NCI-H128 (cell line): ENCODE results near the gene NPIPB4.
A peak's percentile ranks its signal among the peaks of the same experiment; 100 is the strongest.
"Not testable (repeated sequence)": the region's sequence is repeated elsewhere in the genome, so short reads cannot be mapped to it uniquely, and the experiment has no call there.

Experiments
- DNase-seq: peaks from one replicate; lab custom pipeline; 2025; ENCODE audit not compliant: unreplicated experiment; lab: John Stamatoyannopoulos, UW

The NPIPB4 gene

DNA sequence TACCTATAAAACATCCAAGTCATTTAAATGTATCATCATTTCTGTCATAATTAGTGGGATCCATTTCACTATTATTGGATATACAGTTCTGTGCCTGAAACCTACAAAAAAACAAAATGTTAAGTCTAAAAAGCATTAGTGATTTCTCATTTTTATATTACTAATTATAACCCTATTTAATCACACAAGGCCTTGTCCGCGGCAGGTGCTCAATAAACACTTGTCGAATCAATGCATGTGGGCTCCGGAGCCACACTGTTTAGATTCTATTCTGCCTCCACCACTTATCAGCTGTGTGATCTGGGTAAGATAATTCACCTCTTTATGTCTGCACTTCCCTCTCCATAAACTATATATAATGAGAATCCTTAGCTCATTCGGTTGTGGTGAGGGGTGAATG is at the start of gene NPIPB4:
TSS of gene NPIPB4 (minus strand) at position 101 of the 400 bp plus-strand sequence. CDS start 378 bp downstream, outside the sequence.
- not testable (repeated sequence) for DNase-seq

DNA sequence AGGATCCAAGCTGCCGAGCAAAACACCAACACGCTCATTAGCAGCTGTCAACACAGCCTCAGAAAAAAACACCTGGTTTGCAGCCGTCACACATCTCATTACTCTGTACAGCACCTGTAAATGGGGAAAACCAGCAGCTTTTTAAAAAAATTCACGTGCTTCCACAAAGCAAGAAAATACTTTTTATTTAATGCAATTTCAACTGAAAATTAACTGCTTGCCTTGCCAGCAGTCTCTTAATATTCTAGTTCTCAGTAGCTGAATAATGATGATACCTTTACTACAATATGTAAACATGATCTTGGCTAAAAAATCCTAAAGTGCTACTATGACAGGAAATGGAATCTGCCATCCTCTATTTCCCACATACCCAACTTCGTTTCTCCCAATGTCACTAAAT is 41.4 kb upstream of the NPIPB4 start:
- DNase-seq, result not testable (repeated sequence)

DNA sequence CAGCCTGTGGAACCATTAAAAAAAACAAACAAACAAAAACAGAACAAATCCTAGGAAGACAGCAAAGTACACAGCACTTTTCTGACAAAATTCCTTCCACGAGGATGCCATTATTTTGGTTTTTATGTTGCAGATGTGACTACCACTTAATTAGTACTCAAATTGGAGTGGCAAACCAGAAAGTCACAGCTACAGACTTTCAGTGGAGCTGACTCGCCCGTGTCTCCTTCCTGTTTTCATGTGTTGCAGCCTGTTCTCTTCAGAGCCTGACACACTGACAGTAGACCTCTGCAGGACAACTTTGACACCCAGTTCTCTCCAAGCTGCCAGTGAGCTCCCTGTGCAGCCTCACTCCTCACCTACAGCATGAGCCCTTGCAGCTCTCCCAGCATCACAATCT is 24.4 kb upstream of the NPIPB4 start:
- DNase-seq, result not testable (repeated sequence)

DNA sequence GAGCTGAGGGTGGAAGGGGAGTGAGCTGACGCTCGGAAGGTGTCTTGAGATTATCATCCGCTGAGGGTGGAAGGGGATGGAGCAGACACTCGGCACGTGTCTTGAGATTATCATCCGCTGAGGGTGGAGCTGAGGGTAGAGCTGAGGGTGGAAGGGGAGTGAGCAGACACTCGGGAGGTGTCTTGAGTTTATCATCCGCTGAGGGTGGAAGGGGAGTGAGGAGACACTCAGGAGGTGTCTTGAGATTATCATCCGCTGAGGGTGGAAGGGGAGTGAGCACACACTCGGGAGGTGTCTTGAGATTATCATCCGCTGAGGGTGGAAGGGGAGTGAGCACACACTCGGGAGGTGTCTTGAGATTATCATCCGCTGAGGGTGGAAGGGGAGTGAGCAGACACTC is 20.4 kb downstream of the NPIPB4 start:
- not testable (repeated sequence) for DNase-seq

DNA sequence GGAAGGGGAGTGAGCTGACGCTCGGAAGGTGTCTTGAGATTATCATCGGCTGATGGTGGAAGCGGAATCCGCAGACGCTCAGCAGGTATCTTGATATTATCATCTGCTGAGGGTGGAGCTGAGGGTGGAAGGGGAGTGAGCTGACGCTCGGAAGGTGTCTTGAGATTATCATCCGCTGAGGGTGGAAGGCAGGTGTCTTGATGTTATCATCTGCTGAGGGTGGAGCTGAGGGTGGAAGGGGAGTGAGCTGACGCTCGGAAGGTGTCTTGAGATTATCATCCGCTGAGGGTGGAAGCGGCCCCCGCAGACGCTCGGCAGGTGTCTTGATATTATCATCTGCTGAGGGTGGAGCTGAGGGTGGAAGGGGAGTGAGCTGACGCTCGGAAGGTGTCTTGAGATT is 21.2 kb downstream of the NPIPB4 start:
- not testable (repeated sequence) for DNase-seq

DNA sequence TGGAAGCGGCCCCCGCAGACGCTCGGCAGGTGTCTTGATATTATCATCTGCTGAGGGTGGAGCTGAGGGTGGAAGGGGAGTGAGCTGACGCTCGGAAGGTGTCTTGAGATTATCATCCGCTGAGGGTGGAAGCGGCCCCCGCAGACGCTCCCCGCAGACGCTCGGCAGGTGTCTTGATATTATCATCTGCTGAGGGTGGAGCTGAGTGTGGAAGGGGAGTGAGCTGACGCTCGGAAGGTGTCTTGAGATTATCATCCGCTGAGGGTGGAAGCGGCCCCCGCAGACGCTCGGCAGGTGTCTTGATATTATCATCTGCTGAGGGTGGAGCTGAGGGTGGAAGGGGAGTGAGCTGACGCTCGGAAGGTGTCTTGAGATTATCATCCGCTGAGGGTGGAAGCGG is 21.8 kb downstream of the NPIPB4 start:
- DNase-seq, result not testable (repeated sequence)

DNA sequence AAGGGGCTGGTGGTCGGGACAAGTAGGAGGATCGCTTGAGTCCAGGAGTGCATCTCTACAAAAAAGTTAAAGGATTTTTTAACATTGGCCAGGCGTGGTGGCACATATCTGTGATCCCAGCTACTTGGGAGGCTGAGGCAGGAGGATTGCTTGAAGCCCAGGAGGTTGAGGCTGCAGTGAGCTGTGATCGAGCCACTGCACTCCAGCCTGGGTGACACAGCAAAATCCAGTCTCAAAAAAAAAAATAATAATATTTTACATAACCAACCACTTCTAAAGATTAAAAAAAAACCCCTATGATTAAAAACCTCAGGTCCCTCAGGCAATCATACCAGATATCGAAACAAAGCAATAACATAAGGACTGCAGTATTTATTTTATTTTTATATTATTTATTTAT is 23.3 kb downstream of the NPIPB4 start:
- DNase-seq, result not testable (repeated sequence)

DNA sequence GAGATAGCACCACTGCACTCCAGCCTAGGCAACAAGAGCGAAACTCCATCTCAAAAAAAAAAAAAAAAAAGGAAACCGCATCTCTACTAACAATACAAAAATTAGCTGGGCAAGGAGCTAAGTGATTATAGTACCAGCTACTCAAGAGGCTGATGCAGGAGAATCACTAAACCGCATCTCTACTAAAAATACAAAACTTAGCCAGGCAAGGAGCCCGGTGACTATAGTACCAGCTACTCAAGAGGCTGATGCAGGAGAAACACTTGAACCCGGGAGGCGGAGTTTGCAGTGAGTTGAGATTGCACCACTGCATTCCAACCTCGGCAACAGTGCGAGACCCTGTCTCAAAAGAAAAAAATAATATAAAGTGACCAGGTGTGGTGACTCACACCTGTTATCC is 27.6 kb downstream of the NPIPB4 start:
- DNase-seq, result not testable (repeated sequence)

DNA sequence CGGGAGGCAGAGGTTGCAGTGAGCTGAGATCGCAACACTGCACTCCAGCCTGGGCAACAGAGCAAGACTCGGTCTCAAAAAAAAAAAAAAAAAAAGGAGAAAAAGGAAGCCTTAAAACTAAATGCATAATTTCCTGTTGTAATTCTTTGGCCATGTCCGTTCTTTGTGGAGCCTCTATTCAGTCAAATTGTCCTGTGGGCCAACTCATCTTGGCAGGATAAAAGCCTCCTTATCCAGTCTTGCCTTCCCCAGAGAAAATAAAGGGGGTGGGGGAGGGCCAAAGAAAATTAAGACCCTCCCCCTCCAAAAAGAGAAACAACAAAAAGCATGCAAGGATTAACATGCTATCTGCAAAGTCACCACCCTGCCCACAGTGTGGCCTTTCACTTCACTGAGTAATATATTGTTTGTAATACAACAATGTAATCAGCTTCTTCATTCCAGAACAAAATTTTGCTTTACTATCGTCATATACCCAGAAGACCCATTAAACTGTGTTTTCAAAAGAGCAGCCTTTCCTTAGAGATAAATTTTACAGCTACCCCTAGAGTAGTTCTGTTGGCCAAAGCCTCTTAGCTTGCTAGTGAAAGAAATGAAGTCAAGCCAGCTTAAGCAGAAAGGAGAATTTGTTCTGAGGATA is 31.4 kb downstream of the NPIPB4 start:
- not testable (repeated sequence) for DNase-seq

DNA sequence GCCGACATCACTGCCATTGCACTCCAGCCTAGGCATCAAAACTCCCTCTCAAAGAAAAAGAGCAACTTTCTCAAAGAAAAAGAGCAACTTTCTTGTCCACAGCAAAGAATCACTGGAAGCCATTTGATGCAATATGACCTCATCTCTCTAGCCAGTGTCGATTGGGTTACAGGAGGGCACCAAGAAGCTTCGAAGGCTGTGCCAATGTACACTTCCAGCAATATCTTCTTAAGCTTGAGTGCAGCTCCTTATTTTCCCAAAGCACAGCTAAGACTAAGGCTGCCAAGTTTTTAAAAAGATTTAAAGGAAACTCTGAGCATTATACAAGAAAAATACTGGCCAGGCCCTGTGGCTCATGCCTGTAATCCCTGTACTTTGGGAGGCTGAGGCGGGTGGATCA is 32.0 kb downstream of the NPIPB4 start:
- not testable (repeated sequence) for DNase-seq

DNA sequence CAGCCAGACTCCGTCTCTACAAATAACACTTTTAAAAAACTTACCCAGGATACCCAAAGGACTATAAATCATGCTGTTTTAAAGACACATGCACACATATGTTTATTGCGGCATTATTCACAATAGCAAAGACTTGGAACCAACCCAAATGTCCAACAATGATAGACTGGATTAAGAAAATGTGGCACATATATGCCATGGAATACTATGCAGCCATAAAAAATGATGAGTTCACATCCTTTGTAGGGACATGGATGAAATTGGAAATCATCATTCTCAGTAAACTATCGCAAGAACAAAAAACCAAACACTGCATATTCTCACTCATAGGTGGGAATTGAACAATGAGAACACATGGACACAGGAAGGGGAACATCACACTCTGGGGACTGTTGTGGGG is 34.3 kb downstream of the NPIPB4 start:
- not testable (repeated sequence) for DNase-seq

DNA sequence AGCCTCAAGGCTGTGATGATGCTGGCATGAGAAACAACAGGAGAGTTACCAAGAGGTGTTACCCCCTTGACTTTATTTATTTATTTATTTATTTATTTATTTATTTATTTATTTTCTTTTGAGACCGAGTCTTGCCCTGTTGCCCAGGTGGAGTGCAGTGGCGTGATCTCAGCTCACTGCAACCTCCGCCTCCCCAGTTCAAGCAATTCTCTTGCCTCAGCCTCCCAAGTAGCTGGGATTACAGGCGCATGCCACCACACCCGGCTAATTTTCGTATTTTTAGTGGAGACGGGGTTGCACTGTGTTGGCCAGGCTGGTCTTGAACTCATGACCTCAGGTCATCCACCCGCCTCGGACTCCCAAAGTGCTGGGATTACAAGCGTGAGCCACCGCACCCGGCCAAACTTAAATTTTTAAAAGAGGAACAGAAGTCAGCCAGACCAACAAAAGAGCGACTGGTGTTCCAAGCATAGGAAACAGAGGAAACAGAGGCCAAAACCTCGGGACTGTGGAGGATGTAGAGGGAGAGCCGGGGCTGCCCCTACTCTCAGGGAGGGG is 36.6 kb downstream of the NPIPB4 start:
- DNase-seq, result not testable (repeated sequence)

DNA sequence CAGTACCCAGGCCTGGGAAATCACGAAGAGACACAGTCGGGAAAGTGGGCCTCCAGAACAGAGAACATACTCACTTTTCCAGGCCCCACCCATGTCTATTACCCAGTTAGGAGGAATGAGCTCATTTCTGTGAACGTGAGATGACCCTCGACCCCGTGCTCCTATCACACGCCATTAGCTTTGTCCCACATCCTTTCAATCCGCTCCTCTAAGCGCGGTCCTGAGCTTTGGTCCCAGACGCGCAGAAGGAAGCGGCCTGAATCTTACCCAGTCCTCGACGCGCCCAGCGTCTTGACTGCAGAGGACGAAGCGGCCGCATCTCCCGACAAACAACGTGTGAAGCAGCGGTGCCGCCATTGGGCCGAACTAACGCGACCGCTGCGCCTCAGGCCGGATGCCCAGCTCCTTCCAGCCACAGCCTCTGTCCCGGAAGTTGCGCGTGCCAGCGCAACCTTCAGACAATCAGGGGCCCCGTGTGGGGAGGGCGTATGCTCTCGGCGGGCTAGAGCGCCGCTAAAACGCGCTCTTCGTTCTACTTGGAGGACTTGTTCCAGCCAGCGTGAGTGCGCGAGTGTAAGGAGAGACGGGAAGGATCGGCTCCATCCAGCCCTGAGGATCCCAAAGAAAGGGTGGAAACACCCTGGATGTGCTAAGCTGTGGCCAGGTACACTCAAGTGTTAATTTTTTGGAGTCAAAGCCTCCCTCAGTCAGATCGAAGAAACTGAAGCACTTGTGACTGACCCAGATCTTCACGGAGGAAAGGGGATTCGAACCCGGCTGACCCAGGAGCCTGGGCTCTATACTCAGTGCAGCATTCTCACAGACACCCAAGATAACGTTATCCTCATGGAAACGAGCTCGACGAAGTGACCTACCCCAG is 37.3 kb downstream of the NPIPB4 start:
- DNase-seq, result peak; percentile 6

DNA sequence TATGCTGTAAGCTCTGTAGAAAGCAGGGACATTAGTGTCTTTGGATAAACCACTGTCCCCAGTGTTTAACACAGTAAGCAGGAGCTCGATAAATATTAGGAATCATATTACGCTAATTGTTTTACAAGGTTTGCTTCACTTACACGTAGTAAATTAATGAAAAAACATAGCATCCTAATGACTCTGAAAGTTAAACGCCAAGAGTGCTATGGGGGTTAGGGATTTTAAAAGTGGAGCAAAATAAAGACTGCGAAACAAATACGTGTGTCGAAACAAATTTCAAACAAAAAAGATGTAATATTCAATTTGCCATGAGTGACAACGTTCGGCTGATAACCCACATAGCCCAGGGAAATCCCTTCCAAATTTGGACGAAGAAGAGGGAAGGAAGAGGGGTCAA is 37.9 kb downstream of the NPIPB4 start:
- DNase-seq, result not testable (repeated sequence)

DNA sequence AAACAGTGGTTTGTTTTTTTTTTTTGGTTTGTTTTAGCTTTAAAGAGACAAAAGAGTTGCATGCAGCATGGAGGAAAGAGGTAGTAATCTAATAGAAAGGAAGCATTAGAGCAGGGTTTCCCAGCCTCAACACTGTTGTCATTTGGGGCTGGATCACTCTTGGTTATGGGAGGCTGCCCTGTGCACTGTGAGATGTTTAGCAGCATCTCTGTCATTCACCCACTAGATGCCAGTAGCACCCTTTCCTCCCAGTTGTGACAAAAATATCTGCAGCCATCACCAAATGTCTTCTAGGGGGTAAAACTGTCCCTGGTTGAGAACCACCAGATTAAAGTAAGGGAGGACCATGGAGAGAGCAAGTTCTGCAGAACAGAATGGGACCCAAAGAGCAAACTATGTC is 40.5 kb downstream of the NPIPB4 start:
- DNase-seq, result not testable (repeated sequence)

DNA sequence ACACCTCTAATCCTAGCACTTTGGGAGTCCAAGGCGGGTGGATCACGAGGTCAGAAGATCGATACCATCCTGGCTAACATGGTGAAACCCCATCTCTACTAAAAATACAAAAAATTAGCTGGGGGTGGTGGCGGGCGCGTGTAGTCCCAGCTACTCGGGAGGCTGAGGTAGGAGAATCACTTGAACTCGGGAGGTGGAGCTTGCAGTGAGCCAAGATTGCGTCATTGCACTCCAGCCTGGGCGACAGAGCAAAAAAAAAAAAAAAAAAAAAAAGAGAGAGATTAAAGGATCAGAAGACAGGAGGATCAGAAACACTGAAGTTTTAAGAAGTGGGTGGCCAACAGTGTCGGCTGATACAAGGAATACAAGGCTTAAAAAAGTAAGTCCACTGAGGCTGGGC is 41.9 kb downstream of the NPIPB4 start:
- not testable (repeated sequence) for DNase-seq

DNA sequence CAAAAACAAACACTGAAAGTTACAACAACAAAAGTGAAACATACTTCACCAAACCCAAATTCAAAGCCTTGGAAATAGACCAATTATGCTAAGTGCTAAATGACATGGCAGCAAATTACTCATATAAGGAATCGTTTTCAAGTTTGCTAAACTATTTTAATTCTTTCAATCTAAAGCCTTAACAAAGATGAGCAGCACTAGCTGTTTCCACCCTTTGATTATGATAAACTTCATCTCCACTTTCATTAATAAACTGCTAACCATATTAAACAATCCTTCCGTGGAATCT is 55.2 kb downstream of the NPIPB4 start:
- DNase-seq, result not testable (repeated sequence)

DNA sequence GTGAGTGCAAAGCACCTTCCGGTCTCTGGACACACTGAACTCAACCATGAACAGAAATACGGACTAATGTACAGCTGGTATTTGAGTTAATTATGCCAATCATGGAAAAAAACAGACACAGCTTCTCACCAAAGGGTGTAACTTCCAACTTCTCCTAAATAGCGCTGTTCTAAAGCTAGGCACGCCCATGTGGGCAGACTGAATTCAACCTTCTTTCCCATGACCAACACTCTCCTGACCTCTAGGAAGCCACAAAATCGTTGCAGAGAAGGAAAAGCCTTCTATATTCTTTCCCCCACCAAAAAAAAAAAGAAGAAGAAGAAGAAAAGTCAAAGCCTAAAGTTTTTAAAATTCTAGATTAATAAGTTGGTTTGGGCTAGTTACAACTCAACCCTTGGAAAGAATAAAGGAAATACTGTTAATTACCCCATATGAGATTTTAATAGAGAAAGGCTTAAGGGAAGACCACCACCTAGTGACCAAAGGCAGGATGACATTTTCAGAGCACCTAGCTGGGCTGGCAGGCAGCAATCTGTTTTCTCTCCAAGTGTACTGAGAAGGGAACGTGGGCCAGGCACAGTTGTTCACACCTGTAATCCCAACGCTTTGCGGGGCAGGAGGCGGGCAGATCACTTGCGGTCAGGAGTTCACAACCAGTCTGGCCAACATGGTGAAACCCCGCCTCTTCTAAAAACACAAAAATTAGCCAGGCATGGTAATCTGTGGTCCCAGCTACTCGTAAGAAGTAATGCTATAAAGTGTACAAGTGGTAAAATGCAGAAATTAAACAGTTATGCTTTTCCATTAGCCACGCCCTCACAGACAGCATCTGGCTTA is 55.8 kb downstream of the NPIPB4 start:
- not testable (repeated sequence) for DNase-seq

DNA sequence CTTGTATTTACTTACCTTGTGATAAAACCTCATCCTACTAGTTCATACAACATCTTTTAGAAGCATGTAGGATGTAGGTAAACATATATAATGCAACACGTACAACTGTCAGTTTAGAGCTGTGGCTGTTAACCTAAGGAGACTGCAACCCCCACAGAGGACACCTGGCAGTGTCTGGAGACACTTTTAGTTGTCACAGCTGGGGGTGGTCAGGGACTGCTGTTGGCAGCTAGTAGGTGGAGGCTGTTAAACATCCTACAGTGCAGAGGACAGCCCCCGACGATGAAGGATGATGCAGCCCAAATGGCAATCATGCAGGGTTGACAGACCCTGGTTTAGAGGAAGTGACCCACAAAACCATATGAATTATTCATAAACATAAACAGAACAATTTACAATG is 59.0 kb downstream of the NPIPB4 start:
- DNase-seq, result not testable (repeated sequence)

DNA sequence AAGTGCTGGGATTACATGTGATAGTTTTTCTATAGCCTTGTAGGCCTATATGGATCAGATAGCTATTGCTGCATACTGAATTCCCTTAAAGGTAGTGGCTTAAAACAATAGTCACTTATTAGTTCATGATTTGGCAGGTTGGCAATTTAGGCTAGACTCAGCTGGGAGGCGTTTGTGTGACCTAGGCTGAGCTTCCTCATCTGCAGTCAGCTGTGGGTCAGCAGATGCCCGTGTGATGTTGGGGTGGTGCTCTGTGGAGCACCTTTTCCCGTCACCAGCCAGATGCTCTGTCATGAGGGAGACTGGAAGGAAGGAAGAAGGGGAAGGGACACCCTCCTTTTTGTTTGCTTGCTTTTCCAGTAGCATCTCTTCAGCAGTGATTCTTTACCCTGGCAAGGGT is 64.2 kb downstream of the NPIPB4 start:
- DNase-seq, result not testable (repeated sequence)

DNA sequence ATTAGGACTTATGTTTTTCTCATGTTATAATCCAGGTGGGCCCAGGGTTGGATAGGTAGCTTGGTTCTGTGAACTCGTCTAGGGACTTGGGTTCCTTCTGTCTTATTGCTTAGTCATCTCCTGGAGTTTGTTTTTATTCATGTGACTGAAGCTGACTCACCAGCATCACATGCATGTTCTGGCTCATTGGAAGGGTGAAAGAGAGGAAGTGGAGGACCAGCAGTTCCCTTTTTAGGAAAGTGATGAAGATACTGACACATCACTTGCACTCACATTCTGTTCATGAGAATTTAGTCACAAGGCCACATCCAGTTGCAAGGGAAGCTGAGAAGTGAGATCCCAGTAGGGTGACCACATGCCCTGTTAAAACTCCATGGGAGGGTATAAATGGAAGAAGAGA is 67.0 kb downstream of the NPIPB4 start:
- DNase-seq, result not testable (repeated sequence)
